HepG2 (cell line): ENCODE results near the gene ZNF511. TPM values are rescaled to one million over a fixed set of nuclear protein-coding genes. Genes with fewer than 3 reads are reported as not detected.

Experiments
- AGO2 ChIP-seq: fragments of 200-400 bp; formaldehyde crosslinking; optimal IDR thresholded peaks from 2 replicates; pipeline ENCODE3; 2017; ENCODE audit warnings: mild to moderate bottlenecking, low read depth, low read length, moderate library complexity
- AKAP8 ChIP-seq: sonication (generic); formaldehyde crosslinking; IDR thresholded peaks from 2 replicates; pipeline ENCODE4 v1.5.1; 2020; ENCODE audit warnings: mild to moderate bottlenecking, missing genetic modification reagents
- HOXD1 ChIP-seq: sonication (generic); formaldehyde crosslinking; IDR thresholded peaks from 2 replicates; pipeline ENCODE4 v1.5.0; 2020; ENCODE audit warnings: missing genetic modification reagents
- NFE2L2 ChIP-seq: fragments of 150-350 bp; IDR thresholded peaks from 2 replicates; pipeline ENCODE4 v1.6.1; 2014; ENCODE audit warnings: low read length
- TMF1 ChIP-seq: sonication (generic); formaldehyde crosslinking; IDR thresholded peaks from 2 replicates; pipeline ENCODE4 v1.8.1; 2022; ENCODE audit warnings: low read depth, missing genetic modification reagents
- ZFP41 ChIP-seq: sonication (generic); formaldehyde crosslinking; IDR thresholded peaks from 2 replicates; pipeline ENCODE4 v1.4.0; 2020; ENCODE audit warnings: mild to moderate bottlenecking, missing genetic modification reagents, borderline replicate concordance
- ZFX ChIP-seq: sonication (generic); formaldehyde crosslinking; IDR thresholded peaks from 2 replicates; pipeline ENCODE4 v1.4.0; 2020; ENCODE audit warnings: mild to moderate bottlenecking, low read depth, missing genetic modification reagents, moderate library complexity
- ZNF552 ChIP-seq: sonication (generic); formaldehyde crosslinking; IDR thresholded peaks from 2 replicates; pipeline ENCODE4 v1.9.0; 2022; ENCODE audit warnings: missing genetic modification reagents, mild to moderate bottlenecking, borderline replicate concordance
- ZNF660 ChIP-seq: sonication (generic); formaldehyde crosslinking; IDR thresholded peaks from 2 replicates; pipeline ENCODE4 v1.5.1; 2020; ENCODE audit warnings: mild to moderate bottlenecking, low read depth, missing genetic modification reagents, borderline replicate concordance
- polyA plus RNA-seq, 8 experiments: library from polyadenylated mRNA; depleted of rRNA in 3 of 8; stranded (reverse) in 7 of 8; unstranded in 1 of 8; fragments of >200 nt; fragmentation: Illumina TruSeq in 4 of 8; extraction: Trizol in 4 of 8; gene quantifications; 2 replicates each; pipeline versions ENCODE4 v1.2.1 to v1.2.3, GENCODE V29; 2011 to 2016; ENCODE audit warnings: low read depth in 4 of 8, missing spikeins in 1 of 8, mixed read lengths in 1 of 8; ENCODE audit not compliant: insufficient read depth in 1 of 8
- total RNA-seq, 5 experiments: library from RNA; depleted of rRNA; stranded (reverse); fragments of >200 nt; fragmentation: Illumina TruSeq; extraction: Trizol; gene quantifications; 2 replicates each; pipeline ENCODE4 v1.2.3, GENCODE V29; 2016; ENCODE audit warnings: low read depth in 1 of 5
- TF ChIP-seq, protein P1 (sequence below): sonication (generic); formaldehyde crosslinking; IDR thresholded peaks from 2 replicates; pipeline ENCODE4 v1.5.0; 2020; ENCODE audit warnings: missing genetic modification reagents
- TF ChIP-seq, protein P2 (sequence below): sonication (generic); formaldehyde crosslinking; IDR thresholded peaks from 2 replicates; pipeline ENCODE4 v1.5.0; 2020; ENCODE audit warnings: mild to moderate bottlenecking, missing genetic modification reagents
- TF ChIP-seq, protein P3 (sequence below): sonication (generic); formaldehyde crosslinking; conservative IDR thresholded peaks from 2 replicates; pipeline ENCODE4 v1.8.0; 2022; ENCODE audit warnings: low read depth, missing genetic modification reagents
- TF ChIP-seq, protein P4 (sequence below): sonication (generic); formaldehyde crosslinking; IDR thresholded peaks from 2 replicates; pipeline ENCODE4 v1.8.0; 2022; ENCODE audit warnings: mild to moderate bottlenecking, missing genetic modification reagents, moderate library complexity
- TF ChIP-seq, protein P5 (sequence below): sonication (generic); formaldehyde crosslinking; IDR thresholded peaks from 2 replicates; pipeline ENCODE4 v1.5.0; 2020; ENCODE audit warnings: missing genetic modification reagents

Gene ZNF511
- total and polyA plus RNA-seq, 2 of the 13 experiments (the other 11 are each of a cell fraction or from before 2014, with no cell fraction given), result 35.6 to 66.4 TPM

DNA sequence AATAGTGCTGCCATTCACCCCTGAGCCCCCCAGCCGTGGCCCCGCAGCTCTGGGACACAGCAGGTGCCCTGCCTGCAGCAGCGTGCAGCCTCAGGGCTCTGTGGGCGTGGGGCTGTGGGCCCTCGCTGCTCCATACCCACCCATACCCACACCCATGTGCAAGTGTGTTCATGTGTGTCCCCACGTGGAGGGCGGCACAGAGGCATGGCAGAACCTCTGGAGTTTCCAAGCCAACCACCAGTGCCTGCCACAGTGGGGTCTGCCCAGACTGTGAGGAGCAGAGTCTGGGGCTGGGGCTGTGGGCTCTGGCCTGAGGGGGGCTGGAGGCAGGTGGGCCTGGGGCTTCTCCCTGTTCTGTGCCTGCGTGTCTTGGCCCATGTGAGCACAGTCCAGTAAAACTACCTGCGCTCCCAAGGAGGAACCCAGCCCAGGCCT is 40.9 kb downstream of the ZNF511 start (continued):
- TF ChIP-seq ZFP41 (CRISPR knock-in tag), result peak; percentile 25; the same call in 1 of the 2 replicates
- TF ChIP-seq, protein P1, sequence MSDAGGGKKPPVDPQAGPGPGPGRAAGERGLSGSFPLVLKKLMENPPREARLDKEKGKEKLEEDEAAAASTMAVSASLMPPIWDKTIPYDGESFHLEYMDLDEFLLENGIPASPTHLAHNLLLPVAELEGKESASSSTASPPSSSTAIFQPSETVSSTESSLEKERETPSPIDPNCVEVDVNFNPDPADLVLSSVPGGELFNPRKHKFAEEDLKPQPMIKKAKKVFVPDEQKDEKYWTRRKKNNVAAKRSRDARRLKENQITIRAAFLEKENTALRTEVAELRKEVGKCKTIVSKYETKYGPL (CRISPR knock-in tag), result no peak
- TF ChIP-seq ZFX (CRISPR knock-in tag), result peak; percentile 13; the same call in 1 of the 2 replicates
- TF ChIP-seq ZNF552 (CRISPR knock-in tag), result no peak
- TF ChIP-seq, protein P2, sequence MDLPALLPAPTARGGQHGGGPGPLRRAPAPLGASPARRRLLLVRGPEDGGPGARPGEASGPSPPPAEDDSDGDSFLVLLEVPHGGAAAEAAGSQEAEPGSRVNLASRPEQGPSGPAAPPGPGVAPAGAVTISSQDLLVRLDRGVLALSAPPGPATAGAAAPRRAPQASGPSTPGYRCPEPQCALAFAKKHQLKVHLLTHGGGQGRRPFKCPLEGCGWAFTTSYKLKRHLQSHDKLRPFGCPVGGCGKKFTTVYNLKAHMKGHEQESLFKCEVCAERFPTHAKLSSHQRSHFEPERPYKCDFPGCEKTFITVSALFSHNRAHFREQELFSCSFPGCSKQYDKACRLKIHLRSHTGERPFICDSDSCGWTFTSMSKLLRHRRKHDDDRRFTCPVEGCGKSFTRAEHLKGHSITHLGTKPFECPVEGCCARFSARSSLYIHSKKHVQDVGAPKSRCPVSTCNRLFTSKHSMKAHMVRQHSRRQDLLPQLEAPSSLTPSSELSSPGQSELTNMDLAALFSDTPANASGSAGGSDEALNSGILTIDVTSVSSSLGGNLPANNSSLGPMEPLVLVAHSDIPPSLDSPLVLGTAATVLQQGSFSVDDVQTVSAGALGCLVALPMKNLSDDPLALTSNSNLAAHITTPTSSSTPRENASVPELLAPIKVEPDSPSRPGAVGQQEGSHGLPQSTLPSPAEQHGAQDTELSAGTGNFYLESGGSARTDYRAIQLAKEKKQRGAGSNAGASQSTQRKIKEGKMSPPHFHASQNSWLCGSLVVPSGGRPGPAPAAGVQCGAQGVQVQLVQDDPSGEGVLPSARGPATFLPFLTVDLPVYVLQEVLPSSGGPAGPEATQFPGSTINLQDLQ (CRISPR knock-in tag), result no peak
- no peak for TF ChIP-seq NFE2L2
- TF ChIP-seq, protein P3, sequence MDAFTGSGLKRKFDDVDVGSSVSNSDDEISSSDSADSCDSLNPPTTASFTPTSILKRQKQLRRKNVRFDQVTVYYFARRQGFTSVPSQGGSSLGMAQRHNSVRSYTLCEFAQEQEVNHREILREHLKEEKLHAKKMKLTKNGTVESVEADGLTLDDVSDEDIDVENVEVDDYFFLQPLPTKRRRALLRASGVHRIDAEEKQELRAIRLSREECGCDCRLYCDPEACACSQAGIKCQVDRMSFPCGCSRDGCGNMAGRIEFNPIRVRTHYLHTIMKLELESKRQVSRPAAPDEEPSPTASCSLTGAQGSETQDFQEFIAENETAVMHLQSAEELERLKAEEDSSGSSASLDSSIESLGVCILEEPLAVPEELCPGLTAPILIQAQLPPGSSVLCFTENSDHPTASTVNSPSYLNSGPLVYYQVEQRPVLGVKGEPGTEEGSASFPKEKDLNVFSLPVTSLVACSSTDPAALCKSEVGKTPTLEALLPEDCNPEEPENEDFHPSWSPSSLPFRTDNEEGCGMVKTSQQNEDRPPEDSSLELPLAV (CRISPR knock-in tag), result no peak
- TF ChIP-seq, protein P4, sequence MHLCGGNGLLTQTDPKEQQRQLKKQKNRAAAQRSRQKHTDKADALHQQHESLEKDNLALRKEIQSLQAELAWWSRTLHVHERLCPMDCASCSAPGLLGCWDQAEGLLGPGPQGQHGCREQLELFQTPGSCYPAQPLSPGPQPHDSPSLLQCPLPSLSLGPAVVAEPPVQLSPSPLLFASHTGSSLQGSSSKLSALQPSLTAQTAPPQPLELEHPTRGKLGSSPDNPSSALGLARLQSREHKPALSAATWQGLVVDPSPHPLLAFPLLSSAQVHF (CRISPR knock-in tag), result no peak
- TF ChIP-seq AGO2, result peak; percentile 98
- no peak for TF ChIP-seq HOXD1 (CRISPR knock-in tag)
- TF ChIP-seq, protein P5, sequence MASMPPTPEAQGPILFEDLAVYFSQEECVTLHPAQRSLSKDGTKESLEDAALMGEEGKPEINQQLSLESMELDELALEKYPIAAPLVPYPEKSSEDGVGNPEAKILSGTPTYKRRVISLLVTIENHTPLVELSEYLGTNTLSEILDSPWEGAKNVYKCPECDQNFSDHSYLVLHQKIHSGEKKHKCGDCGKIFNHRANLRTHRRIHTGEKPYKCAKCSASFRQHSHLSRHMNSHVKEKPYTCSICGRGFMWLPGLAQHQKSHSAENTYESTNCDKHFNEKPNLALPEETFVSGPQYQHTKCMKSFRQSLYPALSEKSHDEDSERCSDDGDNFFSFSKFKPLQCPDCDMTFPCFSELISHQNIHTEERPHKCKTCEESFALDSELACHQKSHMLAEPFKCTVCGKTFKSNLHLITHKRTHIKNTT (CRISPR knock-in tag), result no peak
- TF ChIP-seq TMF1 (CRISPR knock-in tag), result no peak
- peak; percentile 93; the same call in 1 of the 2 replicates for TF ChIP-seq AKAP8 (CRISPR knock-in tag)
- TF ChIP-seq ZNF660 (CRISPR knock-in tag), result no peak
- TF ChIP-seq, all 625 proteins: peak for 15
